Right forelimb (tissue), 1 donor: Measurements from ENCODE around the gene GPR45.
"Not testable (repeated sequence)": the region's sequence is repeated elsewhere in the genome, so short reads cannot be mapped to it uniquely, and the experiment has no call there.

Experiments
- DNase-seq: peaks from one replicate; pipeline ENCODE4 v3.0.0-alpha.2; 2018

The GPR45 gene

GRCh38 chr2:105241443-105241842 is at the start of gene GPR45:
GPR45 (plus strand) TSS chr2:105241743; CDS start chr2:105241859, 116 bp downstream.
- no peak for DNase-seq

- DNase-seq = no peak
Observed at GRCh38 chr2:105194022-105194675, 47.4 kb upstream of the GPR45 start.

- DNase-seq = no peak
Observed at GRCh38 chr2:105196651-105197050, 44.9 kb upstream of the GPR45 start.

GRCh38 chr2:105215586-105216192 is 25.9 kb upstream of the GPR45 start:
- no peak for DNase-seq

- no peak for DNase-seq
Observed at GRCh38 chr2:105220604-105221003, 20.9 kb upstream of the GPR45 start.

- DNase-seq = no peak
Observed at GRCh38 chr2:105224444-105224843, 17.1 kb upstream of the GPR45 start.

GRCh38 chr2:105231232-105231619 is 10.3 kb upstream of the GPR45 start:
- no peak for DNase-seq

- DNase-seq = peak; percentile 81
Observed at GRCh38 chr2:105235388-105236059, 6.0 kb upstream of the GPR45 start.

- no peak for DNase-seq
Observed at GRCh38 chr2:105236060-105236424, 5.5 kb upstream of the GPR45 start.

GRCh38 chr2:105237045-105237765 is 4.3 kb upstream of the GPR45 start:
- DNase-seq = no peak

- no peak for DNase-seq
Observed at GRCh38 chr2:105238664-105239240, 2.8 kb upstream of the GPR45 start.

- DNase-seq = no peak
Observed at GRCh38 chr2:105239924-105240323, 1.6 kb upstream of the GPR45 start.

GRCh38 chr2:105242286-105242993 is 897 bp downstream of the GPR45 start:
- DNase-seq = no peak

- no peak for DNase-seq
Observed at GRCh38 chr2:105243961-105244360, 2.4 kb downstream of the GPR45 start.

- DNase-seq = no peak
Observed at GRCh38 chr2:105244451-105244850, 2.9 kb downstream of the GPR45 start.

GRCh38 chr2:105248316-105249070 is 7.0 kb downstream of the GPR45 start:
- DNase-seq = no peak

- DNase-seq = no peak
Observed at GRCh38 chr2:105249181-105249580, 7.6 kb downstream of the GPR45 start.

GRCh38 chr2:105249891-105250290 is 8.3 kb downstream of the GPR45 start:
- no peak for DNase-seq

GRCh38 chr2:105251016-105251648 is 9.6 kb downstream of the GPR45 start:
- not testable (repeated sequence) for DNase-seq

- no peak for DNase-seq
Observed at GRCh38 chr2:105252271-105252670, 10.7 kb downstream of the GPR45 start.

GRCh38 chr2:105254531-105255210 is 13.1 kb downstream of the GPR45 start:
- no peak for DNase-seq
